Measurements from ENCODE around the gene OR6A2.

The OR6A2 gene

GRCh38 chr11:6799402-6799801 is at the start of gene OR6A2:
OR6A2 (minus strand) TSS chr11:6799689; CDS start chr11:6795708, 3,981 bp downstream.
- TF ChIP-seq Cebpa-rat (IDR thresholded peaks at IDR 0.05): no peak
- H3K27ac ChIP-seq: peak within 1 kb of the TSS in 2 of 11 experiments; percentile 5 to 38; a peak in 2 of 22 replicates
- H3K36me3 ChIP-seq: no peaks in the 10 kb centered on the region
- H4K20me1 ChIP-seq: no peaks in the 10 kb centered on the region
- no peak within 1 kb of the TSS for H3K4me3 ChIP-seq
- no peaks in the 10 kb centered on the region for H3K27me3 ChIP-seq
- peaks cover 0 to 10% (median 0%) of the 10 kb centered on the region in 11 experiments; a peak in 5 of 22 replicates for H3K9me3 ChIP-seq (replicated peaks in 1 of 11)
- peaks cover 0 to 18% (median 0%) of the 10 kb centered on the region in 10 experiments; a peak in 6 of 20 replicates for H3K4me1 ChIP-seq
- no peak within 1 kb of the TSS for H3K9ac ChIP-seq
- H3K4me2 ChIP-seq: peak within 1 kb of the TSS in 3 of 11 experiments; percentile 27 to 55 (median 31); a peak in 5 of 22 replicates

GRCh38 chr11:6845383-6845782 is 45.9 kb upstream of the OR6A2 start, which contains the start of gene OR10A5:
OR10A5 (plus strand) TSS chr11:6845683; CDS start chr11:6845683, 0 bp downstream.
- no peak within 1 kb of the TSS for H3K9ac ChIP-seq
- peaks cover 0 to 13% (median 4%) of the 10 kb centered on the region in 11 experiments; a peak in 6 of 22 replicates for H3K9me3 ChIP-seq (replicated peaks in 1 of 11)
- H3K36me3 ChIP-seq: no peaks in the 10 kb centered on the region
- no peaks in the 10 kb centered on the region for H3K4me1 ChIP-seq
- no peak within 1 kb of the TSS for H3K4me2 ChIP-seq
- H3K27me3 ChIP-seq: no peaks in the 10 kb centered on the region
- no peak for TF ChIP-seq Cebpa-rat (IDR thresholded peaks at IDR 0.05)
- H3K4me3 ChIP-seq: no peak within 1 kb of the TSS
- H4K20me1 ChIP-seq: no peaks in the 10 kb centered on the region
- H3K27ac ChIP-seq: no peak within 1 kb of the TSS

GRCh38 chr11:6844356-6844755 is 44.9 kb upstream of the OR6A2 start:
- no peaks in the 10 kb centered on the region for H3K36me3 ChIP-seq
- H4K20me1 ChIP-seq: no peaks in the 10 kb centered on the region
- H3K9me3 ChIP-seq (replicated peaks in 1 of 11): peaks cover 0 to 13% (median 1%) of the 10 kb centered on the region in 11 experiments; a peak in 6 of 22 replicates
- no peak overlapping the region for H3K27ac ChIP-seq
- H3K4me2 ChIP-seq: no peak overlapping the region
- H3K4me1 ChIP-seq: no peaks in the 10 kb centered on the region
- H3K27me3 ChIP-seq: no peaks in the 10 kb centered on the region
- no peak overlapping the region for H3K4me3 ChIP-seq
- no peak overlapping the region for H3K9ac ChIP-seq
- TF ChIP-seq Cebpa-rat (IDR thresholded peaks at IDR 0.05): no peak

- Histone ChIP-seq H3K36me3 (no peaks in the 10 kb centered on the region), H3K27ac (no peak overlapping the region), H3K4me1 (no peaks in the 10 kb centered on the region), H3K9ac (no peak overlapping the region), H3K4me2 (no peak overlapping the region), H3K4me3 (no peak overlapping the region), H3K27me3 (no peaks in the 10 kb centered on the region), H4K20me1 (no peaks in the 10 kb centered on the region), H3K9me3 (replicated peaks in 1 of 11) (peaks cover 0 to 11% (median 0%) of the 10 kb centered on the region in 11 experiments; a peak in 3 of 22 replicates)
- TF ChIP-seq Cebpa-rat (IDR thresholded peaks at IDR 0.05): no peak
Observed at GRCh38 chr11:6843670-6844069, 44.2 kb upstream of the OR6A2 start.

- Histone ChIP-seq H3K4me2 (no peak overlapping the region), H3K4me1 (no peaks in the 10 kb centered on the region), H4K20me1 (no peaks in the 10 kb centered on the region), H3K9me3 (replicated peaks in 1 of 11) (peaks cover 0 to 4% (median 0%) of the 10 kb centered on the region in 11 experiments; a peak in 2 of 22 replicates), H3K4me3 (no peak overlapping the region), H3K36me3 (no peaks in the 10 kb centered on the region), H3K27me3 (no peaks in the 10 kb centered on the region), H3K27ac (no peak overlapping the region), H3K9ac (no peak overlapping the region)
- no peak for TF ChIP-seq Cebpa-rat (IDR thresholded peaks at IDR 0.05)
Observed at GRCh38 chr11:6841694-6842093, 42.2 kb upstream of the OR6A2 start.

- Histone ChIP-seq H3K4me1 (no peaks in the 10 kb centered on the region), H4K20me1 (no peaks in the 10 kb centered on the region), H3K4me2 (no peak overlapping the region), H3K27me3 (no peaks in the 10 kb centered on the region), H3K4me3 (no peak overlapping the region), H3K27ac (no peak overlapping the region), H3K36me3 (no peaks in the 10 kb centered on the region), H3K9me3 (replicated peaks in 1 of 11) (no peaks in the 10 kb centered on the region), H3K9ac (no peak overlapping the region)
- TF ChIP-seq Cebpa-rat (IDR thresholded peaks at IDR 0.05): no peak
Observed at GRCh38 chr11:6834021-6834420, 34.5 kb upstream of the OR6A2 start.

- Histone ChIP-seq H3K9ac (no peak overlapping the region), H3K4me3 (no peak overlapping the region), H3K36me3 (no peaks in the 10 kb centered on the region), H3K9me3 (replicated peaks in 1 of 11) (no peaks in the 10 kb centered on the region), H3K27ac (no peak overlapping the region), H3K27me3 (no peaks in the 10 kb centered on the region), H3K4me1 (no peaks in the 10 kb centered on the region), H4K20me1 (no peaks in the 10 kb centered on the region), H3K4me2 (no peak overlapping the region)
- TF ChIP-seq Cebpa-rat (IDR thresholded peaks at IDR 0.05): no peak
Observed at GRCh38 chr11:6833356-6833755, 33.9 kb upstream of the OR6A2 start.

GRCh38 chr11:6828103-6828502 is 28.6 kb upstream of the OR6A2 start:
- TF ChIP-seq Cebpa-rat (IDR thresholded peaks at IDR 0.05): no peak
- H3K4me2 ChIP-seq: no peak overlapping the region
- H3K27me3 ChIP-seq: no peaks in the 10 kb centered on the region

GRCh38 chr11:6825231-6825744 is 25.8 kb upstream of the OR6A2 start:
- Histone ChIP-seq H3K9ac (no peak overlapping the region), H3K9me3 (replicated peaks in 1 of 11) (peaks cover 4 to 9% (median 7%) of the 10 kb centered on the region in 11 experiments; a peak in 19 of 22 replicates), H4K20me1 (no peaks in the 10 kb centered on the region), H3K36me3 (no peaks in the 10 kb centered on the region), H3K27me3 (no peaks in the 10 kb centered on the region), H3K4me1 (peaks cover 0 to 4% (median 0%) of the 10 kb centered on the region in 10 experiments; a peak in 2 of 20 replicates), H3K4me2 (no peak overlapping the region), H3K27ac (no peak overlapping the region), H3K4me3 (no peak overlapping the region)
- no peak for TF ChIP-seq Cebpa-rat (IDR thresholded peaks at IDR 0.05)

More at GRCh38 chr11:6828103-6828502, 28.6 kb upstream of the OR6A2 start:
- H3K9me3 ChIP-seq (replicated peaks in 1 of 11): no peaks in the 10 kb centered on the region
- no peaks in the 10 kb centered on the region for H3K36me3 ChIP-seq
- no peak overlapping the region for H3K9ac ChIP-seq
- no peaks in the 10 kb centered on the region for H3K4me1 ChIP-seq
- H3K4me3 ChIP-seq: no peak overlapping the region
- H4K20me1 ChIP-seq: no peaks in the 10 kb centered on the region
- no peak overlapping the region for H3K27ac ChIP-seq
